Occipital lobe (tissue), 2 donors: ENCODE measurements around the gene CLEC11A. TPM values are rescaled to one million over a fixed set of nuclear protein-coding genes. Genes with fewer than 3 reads are reported as not detected.
A peak's percentile ranks its signal among the peaks of the same experiment; 100 is the strongest.

Experiments used
- DNase-seq: peaks from one replicate; lab custom pipeline; 2025; lab: John Stamatoyannopoulos, UW
- total RNA-seq: library from RNA; depleted of rRNA; stranded (reverse); fragments of >200 nt; gene quantifications from one replicate; pipeline ENCODE4 v1.2.3, GENCODE V29; 2014

Gene CLEC11A
- total RNA-seq: 2.5 TPM

- no peak for DNase-seq
Observed at GRCh38 chr19:50723069-50723468, at the start of gene CLEC11A. Gene CLEC11A (plus strand): TSS chr19:50723364. CDS start chr19:50723526, 162 bp downstream.

- DNase-seq: no peak
Observed at GRCh38 chr19:50676625-50677197, 46.5 kb upstream of the CLEC11A start.

- DNase-seq: no peak
Observed at GRCh38 chr19:50677636-50678035, 45.5 kb upstream of the CLEC11A start.

- no peak for DNase-seq
Observed at GRCh38 chr19:50678323-50678722, 44.8 kb upstream of the CLEC11A start.

DNA sequence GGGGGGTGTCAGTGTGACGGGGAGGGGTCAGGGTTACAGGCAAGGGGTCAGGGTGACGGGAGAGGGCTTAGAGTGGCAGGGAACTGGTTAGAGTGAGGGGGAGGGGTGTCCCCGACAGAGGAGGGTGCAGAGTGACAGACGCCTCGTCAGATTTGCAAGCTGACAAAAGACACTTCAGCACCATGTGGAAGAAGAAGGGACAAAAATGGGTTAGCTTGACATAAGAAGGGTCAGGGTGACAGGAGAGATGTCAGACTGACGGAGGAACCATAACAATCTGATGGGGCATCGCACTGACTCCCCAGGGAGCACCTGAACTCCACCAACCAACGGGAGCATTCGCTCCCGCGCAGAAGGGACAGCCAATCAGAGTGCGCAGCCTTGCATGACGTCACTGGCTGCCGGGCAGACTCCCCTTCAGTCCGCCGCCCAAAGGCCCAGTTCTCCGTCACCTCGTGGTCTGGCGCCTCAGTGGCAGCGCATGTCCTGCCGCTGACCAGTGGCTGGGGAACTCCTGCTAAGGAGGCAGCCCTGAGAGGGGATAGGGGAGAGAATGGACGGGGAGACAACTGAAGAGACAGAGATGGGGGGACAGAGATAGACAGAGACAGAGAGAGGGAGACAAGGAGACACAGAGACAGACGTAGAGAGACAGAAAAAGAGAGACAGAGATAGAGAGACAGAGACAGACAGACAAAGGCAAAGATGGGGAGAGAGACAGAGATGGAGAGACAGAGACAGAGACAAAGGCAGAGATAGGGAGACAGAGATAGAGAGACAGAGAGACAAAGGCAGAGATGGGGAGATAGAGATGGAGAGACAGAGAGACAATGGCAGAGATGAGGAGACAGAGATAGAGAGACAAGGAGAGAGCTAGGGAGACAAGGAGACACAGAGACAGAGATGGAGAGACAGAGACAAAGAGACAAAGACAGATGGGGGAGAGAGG lies 43.7 kb upstream of the CLEC11A start:
- DNase-seq: peak; percentile 53

DNA sequence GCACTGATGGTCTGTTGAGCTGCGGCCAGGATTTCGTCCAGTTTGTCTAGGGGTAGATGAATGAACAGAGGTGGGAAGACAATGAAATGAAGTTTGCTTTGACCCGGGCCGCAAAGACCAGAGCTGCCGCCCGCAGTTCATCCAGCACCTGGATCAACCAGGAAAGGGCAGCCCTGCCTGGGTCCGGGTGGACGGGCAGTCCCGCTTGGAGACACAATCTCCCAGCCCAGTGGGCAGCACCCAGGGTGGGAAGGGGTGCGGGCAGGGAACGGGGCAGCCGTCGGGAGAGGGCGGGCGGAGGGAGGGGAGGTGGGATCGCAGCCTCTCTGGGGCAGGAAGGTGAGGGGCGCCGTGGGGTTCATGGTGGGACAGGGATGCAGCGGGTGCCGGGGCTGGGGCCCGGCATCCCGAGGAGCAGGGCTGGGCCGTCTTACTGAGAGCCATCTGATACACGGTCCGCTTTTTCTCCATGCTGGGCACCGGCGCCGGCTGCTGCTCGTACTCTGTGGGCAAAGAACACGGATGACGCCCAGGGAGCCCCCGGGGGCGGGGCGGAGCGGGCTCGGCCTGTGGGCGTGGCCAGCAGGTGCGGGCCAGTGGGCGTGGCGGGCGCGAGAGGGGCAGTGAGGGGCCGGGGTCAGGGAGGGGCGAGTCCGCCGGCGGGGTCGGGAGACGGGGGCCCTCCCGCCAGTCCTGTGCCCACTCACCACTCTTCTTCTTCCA lies 36.7 kb upstream of the CLEC11A start:
- DNase-seq: no peak

- no peak for DNase-seq
Observed at GRCh38 chr19:50688766-50689165, 34.4 kb upstream of the CLEC11A start.

GRCh38 chr19:50690439-50690838 lies 32.7 kb upstream of the CLEC11A start:
- no peak for DNase-seq

DNA sequence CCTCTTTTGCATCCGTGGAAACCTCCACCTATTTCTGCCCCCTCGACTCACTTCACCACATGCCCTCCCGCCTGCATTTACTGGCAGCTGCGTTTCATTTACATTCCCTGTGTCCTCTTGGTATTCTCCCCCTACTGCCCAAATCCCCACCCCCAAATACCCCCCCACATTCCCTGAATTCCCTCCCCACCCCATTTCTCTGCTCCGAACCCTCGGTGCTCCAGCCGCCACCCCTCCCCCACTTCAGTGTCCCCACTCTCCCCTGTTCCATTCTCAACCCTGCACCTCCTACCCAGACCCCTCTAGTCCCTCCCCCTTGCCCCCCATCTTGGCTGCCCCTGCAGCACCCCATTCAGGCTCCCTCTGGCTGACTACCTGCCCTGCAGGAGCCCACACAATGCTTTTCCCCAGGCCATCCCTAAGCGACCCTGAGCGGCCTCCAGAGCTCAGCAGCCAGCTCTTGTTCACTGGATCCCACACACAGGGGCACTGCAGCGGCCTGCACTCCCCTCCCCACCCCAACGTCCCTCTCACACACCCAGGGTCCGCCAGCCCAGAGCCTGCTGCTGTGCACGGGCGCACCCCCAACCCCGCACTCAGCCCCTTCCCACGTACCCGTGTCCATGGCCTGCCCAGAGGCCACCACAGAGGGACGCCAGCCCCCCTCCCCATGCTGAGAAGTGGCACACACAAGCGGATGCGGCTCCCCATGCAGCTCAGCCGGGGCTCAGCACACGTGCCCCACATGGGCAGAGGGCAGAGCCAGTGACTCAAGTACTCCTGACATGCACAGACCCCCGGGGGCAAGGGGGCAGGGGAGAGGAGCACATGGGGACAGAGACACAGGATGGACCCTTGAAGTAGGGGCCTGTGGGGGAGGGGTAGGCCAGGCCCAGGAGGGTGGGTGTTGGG lies 29.8 kb upstream of the CLEC11A start:
- no peak for DNase-seq

DNA sequence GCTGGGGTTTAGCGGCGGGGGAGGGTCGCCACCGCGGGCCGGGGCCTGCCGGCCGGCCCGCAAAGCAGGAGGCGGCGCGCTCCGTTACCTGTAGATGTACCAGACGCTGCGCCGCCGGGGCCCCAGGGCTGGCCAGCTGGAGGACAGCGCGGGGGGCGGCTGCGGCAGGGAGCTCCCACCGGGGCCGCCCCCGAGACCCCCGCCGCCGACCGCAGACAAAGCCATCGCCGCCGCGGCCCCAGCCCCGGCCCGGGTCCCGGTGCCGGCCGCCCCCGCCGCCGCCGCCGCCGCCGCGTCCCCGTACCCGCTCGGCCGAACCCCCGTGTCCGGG lies 28.4 kb upstream of the CLEC11A start:
- no peak for DNase-seq

DNA sequence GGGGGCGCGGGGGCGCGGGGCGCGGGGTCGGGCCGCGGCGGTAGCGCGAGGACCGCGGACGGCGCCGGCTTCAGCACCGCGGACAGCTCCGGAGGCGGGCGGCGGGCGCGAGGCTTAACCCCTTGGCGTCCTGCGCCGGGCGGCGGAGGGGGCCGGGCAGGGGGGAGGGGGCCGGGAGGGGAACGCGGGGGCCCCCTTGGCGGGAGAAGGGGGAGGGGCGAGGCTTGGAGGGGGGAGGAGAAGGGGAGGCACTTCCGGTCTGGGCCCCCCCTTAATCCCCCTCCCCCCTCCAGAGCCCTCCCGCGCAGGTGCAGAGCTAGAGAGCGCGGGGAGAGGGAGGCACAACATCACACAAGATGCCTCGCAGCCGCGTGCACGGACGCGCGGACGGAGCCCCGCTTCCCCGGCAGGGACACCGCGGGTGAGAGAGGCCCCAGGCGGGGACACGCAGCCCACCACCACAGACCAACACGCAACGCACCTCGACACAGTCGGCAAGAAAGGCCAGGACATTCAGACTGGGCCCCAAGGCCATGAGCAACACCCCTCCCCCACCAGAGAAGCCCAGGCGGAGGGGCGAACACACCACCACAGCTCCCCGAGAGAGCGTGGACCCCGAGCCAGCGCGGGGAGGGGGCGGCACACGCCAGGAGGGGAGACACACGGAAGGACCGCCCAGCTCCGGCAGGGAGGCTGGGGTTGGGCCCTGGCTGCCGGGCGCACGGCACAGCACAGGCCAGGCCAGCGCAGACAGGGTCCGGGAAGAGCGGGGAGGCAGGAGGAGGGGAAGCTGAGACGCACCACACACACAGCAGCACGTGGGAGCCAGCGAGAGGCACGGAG lies 27.7 kb upstream of the CLEC11A start:
- DNase-seq: peak; percentile 32

GRCh38 chr19:50696094-50696483 lies 27.1 kb upstream of the CLEC11A start:
- no peak for DNase-seq

- no peak for DNase-seq
Observed at GRCh38 chr19:50697414-50698124, 25.6 kb upstream of the CLEC11A start.

DNA sequence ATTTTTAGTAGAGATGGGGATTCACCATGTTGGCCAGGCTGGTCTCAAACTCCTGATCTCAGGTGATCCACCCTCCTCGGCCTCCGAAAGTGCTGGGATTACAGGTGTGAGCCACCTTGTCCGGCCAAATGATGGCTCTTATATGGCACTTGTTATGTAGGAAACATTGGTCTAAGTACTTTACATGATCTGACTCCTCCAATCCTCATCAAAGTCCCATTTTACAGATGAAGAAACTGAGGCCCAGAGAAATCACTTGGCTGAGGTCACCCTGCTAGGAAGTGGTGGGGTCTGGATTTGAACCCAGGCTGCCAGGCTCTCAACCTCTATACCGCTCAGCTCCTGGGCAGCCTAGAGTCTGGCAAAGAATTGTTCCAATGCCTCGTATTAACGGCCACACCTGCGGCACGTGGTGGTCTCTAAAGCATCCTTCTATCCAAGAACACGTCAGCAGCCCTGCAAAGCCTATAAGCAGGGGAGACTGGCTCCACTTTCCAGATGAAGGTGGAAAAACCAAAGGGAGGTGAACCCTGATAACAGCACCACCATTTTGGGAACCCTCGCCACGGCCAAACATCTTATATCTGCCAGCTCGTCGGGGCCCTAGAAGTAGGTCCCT lies 21.7 kb upstream of the CLEC11A start:
- DNase-seq: no peak

- no peak for DNase-seq
Observed at GRCh38 chr19:50702158-50702870, 20.9 kb upstream of the CLEC11A start.

DNA sequence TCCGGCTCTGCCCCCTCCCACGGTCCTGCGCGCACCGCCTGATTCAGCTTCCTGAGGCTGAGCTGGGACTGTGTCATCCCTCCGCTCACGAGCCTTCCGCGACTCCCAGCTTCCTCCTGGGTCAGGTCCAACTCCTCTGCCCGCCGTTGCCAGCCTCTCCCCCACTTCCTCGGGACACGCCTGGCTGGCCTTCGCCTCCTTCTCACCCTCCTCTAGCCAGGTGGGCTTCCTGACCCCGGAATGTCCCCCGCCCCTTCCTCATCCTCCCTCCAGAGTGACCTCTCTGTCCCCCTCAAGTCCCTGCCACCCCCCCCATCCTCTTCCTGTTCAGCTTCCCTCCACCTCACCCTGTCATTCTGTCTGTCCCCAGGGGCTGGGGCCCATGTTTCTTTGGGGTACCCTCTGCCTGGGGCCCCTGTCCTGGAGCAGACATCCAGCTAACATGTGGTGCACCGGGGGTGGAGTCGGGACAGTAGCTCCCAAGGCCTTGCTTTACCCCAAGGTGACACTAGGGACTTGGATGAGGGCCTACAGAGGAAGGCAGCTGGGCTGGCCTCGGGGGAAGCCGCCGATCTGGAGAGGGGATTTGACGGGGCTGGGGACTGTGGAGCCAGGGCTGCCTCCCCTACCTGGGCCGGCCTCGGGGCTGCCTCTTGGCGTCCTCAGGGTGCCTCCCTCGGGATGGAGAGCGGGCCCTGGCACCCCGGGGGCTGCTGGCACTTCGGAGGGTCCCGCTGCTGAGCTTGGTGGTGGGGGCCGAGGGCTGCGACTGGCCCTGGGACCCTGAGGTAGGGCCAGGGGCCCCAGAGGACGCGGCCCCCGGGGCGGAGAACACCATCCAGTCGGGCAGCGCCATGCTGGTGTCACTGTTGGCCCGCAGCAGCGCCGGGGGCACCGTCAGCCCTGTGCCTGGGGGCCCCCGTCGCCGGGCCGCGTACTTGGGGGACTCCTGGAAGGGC lies 20.0 kb upstream of the CLEC11A start:
- peak; percentile 15 for DNase-seq
